H7 (cell line): ENCODE data around the gene SH3BP4. TPM values are rescaled to one million over a fixed set of nuclear protein-coding genes. Genes with fewer than 3 reads are reported as not detected.

Experiments used
- DNase-seq: peaks from one replicate; pipeline ENCODE4 v3.0.0; 2012
- H3K27me3 ChIP-seq: 2 replicates; pipeline ENCODE4 v1.6.0; 2011; ENCODE audit warnings: mild to moderate bottlenecking, low read length; ENCODE audit not compliant: control insufficient read depth, insufficient read depth
- H3K36me3 ChIP-seq: replicated peaks from 2 replicates; pipeline ENCODE4 v1.5.1; 2011; ENCODE audit warnings: low read length; ENCODE audit not compliant: control insufficient read depth, insufficient read depth
- H3K4me3 ChIP-seq: 2 replicates; pipeline ENCODE4 v1.5.1; 2011; ENCODE audit warnings: low read depth, mild to moderate bottlenecking, control low read depth, low read length, moderate library complexity; ENCODE audit not compliant: insufficient read depth
- total RNA-seq: library from RNA; depleted of rRNA; stranded (reverse); fragments of >200 nt; shearing (Covaris generic); gene quantifications from 2 replicates; pipeline ENCODE4 v1.2.3, GENCODE V29; 2014; rRNA removed

Gene SH3BP4
- total RNA-seq: 45.8 and 61.4 TPM in 2 replicates

DNA sequence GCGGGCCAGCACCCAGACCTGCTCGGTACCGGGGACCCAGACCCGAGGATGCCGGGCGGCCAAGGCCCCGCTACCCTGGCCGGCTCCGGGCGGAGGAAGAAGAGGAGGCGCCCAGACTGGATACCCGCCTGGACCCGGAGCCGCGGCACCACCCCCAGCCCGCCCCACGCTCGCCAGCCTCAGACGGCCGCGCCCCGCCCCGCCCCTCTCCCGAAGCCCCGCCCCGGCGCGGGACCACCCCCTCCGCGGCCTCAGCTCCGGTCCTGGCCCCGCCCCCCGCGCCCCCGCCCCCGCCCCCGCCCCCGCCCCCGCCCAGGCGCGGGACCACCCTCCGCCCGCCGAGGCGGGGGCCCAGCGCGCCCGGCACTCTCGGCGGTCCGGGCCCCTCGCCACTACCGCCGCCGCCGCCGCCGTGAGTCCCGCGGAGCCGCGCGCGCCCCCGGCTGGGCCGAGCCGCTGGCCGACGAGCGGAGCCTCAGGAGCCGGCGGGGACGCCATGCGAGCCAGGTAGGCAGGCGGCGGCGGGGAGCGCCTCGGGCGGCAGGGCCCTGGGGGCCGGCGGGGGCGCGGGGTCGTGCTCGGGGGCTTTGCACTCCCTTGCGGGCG is at the start of gene SH3BP4:
Gene SH3BP4 (plus strand): TSS at position 354 of the 606 bp plus-strand sequence. CDS start 82,986 bp downstream, outside the sequence.
- DNase-seq: peak; percentile 98
- Histone ChIP-seq H3K4me3 (peak within 1 kb of the TSS; percentile 76), H3K36me3 (no peaks in the 10 kb centered on the region), H3K27me3 (peaks cover 18% of the 10 kb centered on the region)

GRCh38 chr2:234904785-234905184 is 47.0 kb upstream of the SH3BP4 start:
- no peak for DNase-seq
- Histone ChIP-seq H3K36me3 (no peaks in the 10 kb centered on the region), H3K4me3 (no peak overlapping the region), H3K27me3 (no peaks in the 10 kb centered on the region)

DNA sequence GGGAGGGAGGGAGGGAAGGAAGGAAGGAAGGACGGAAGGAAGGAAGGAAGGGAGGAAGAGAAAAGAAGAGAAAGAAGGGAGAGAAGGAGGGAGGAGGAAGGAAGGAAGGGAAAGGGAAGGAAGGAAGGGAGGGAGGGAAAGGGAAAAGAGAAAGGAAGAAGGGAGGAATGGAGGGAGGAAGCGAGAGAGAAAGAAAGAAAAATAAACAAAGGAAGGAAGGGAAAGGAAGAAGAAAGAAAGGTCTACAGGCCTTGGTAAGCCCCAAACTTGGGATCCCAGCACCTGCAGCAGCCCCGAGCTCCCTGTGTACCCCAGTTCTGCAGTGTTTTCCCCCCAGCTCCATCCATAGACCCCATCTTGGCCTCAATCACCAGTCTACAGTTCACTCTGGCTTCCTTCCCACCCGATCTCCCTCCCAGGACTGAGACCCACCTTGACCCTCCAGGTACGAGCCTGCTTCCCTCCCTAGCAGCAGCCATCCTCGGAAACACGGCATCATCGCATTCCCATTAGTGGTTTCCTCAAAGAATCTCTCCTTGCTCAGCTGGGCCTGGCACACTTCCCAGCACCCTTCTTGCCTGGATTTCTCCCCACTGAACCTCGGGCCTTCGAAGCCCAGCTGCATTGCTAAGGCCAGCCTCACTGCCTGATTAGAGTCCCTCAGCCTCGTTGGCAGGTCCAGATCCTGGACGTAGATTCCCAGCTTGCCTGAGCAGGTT is 46.1 kb upstream of the SH3BP4 start:
- Histone ChIP-seq H3K36me3 (no peaks in the 10 kb centered on the region), H3K4me3 (no peak overlapping the region), H3K27me3 (no peaks in the 10 kb centered on the region)
- no peak for DNase-seq

GRCh38 chr2:234910186-234910679 is 41.6 kb upstream of the SH3BP4 start:
- H3K27me3 ChIP-seq: no peaks in the 10 kb centered on the region; the same call in 1 of the 2 replicates
- DNase-seq: no peak
- no peaks in the 10 kb centered on the region for H3K36me3 ChIP-seq
- H3K4me3 ChIP-seq: no peak overlapping the region

GRCh38 chr2:234911271-234911670 is 40.5 kb upstream of the SH3BP4 start:
- no peak for DNase-seq
- H3K36me3 ChIP-seq: no peaks in the 10 kb centered on the region
- H3K27me3 ChIP-seq: no peaks in the 10 kb centered on the region; the same call in 1 of the 2 replicates
- no peak overlapping the region for H3K4me3 ChIP-seq

GRCh38 chr2:234912437-234912836 is 39.4 kb upstream of the SH3BP4 start:
- Histone ChIP-seq H3K36me3 (no peaks in the 10 kb centered on the region), H3K4me3 (no peak overlapping the region), H3K27me3 (peaks cover 2% of the 10 kb centered on the region; the same call in 1 of the 2 replicates)
- DNase-seq: no peak

DNA sequence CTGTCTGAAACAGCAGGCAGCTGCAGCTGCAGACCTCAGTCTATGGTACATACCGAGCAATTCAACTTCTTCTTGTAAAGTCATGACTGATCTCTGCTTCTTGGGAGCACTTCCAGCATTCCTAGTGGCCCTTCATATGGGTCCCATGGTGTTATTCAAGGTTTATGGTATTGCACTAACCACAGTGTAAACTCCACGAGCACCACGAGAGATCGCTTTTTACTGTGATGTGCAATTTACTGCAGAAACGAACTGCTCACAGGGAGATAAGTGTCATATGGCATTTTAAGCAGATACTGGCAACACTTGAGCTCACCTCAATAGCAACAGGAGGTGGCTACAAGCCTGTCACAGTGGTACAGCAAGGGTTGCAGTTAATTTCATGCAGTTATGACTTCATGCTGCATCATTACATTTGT is 38.6 kb upstream of the SH3BP4 start:
- H3K27me3 ChIP-seq: peaks cover 2% of the 10 kb centered on the region; the same call in 1 of the 2 replicates
- no peaks in the 10 kb centered on the region for H3K36me3 ChIP-seq
- no peak for DNase-seq
- no peak overlapping the region for H3K4me3 ChIP-seq

GRCh38 chr2:234914371-234915154 is 37.3 kb upstream of the SH3BP4 start:
- DNase-seq: no peak
- no peak overlapping the region for H3K4me3 ChIP-seq
- peaks cover 2% of the 10 kb centered on the region; the same call in 1 of the 2 replicates for H3K27me3 ChIP-seq
- H3K36me3 ChIP-seq: no peaks in the 10 kb centered on the region

- Histone ChIP-seq H3K4me3 (no peak overlapping the region), H3K27me3 (peaks cover 2% of the 10 kb centered on the region; the same call in 1 of the 2 replicates)
Measured at GRCh38 chr2:234916674-234917073, 35.1 kb upstream of the SH3BP4 start.

GRCh38 chr2:234917211-234917975 is 34.4 kb upstream of the SH3BP4 start:
- DNase-seq: no peak
- no peaks in the 10 kb centered on the region for H3K36me3 ChIP-seq
- peaks cover 2% of the 10 kb centered on the region; the same call in 1 of the 2 replicates for H3K27me3 ChIP-seq
- no peak overlapping the region for H3K4me3 ChIP-seq

More at GRCh38 chr2:234916674-234917073, 35.1 kb upstream of the SH3BP4 start:
- H3K36me3 ChIP-seq: no peaks in the 10 kb centered on the region
- DNase-seq: no peak

- no peak for DNase-seq
- Histone ChIP-seq H3K4me3 (no peak overlapping the region), H3K36me3 (no peaks in the 10 kb centered on the region), H3K27me3 (peaks cover 2% of the 10 kb centered on the region; the same call in 1 of the 2 replicates)
Measured at GRCh38 chr2:234919711-234920110, 32.1 kb upstream of the SH3BP4 start.

- Histone ChIP-seq H3K4me3 (no peak overlapping the region), H3K27me3 (peaks cover 2% of the 10 kb centered on the region; the same call in 1 of the 2 replicates), H3K36me3 (no peaks in the 10 kb centered on the region)
- no peak for DNase-seq
Measured at GRCh38 chr2:234920836-234921235, 31.0 kb upstream of the SH3BP4 start.

GRCh38 chr2:234929002-234929401 is 22.8 kb upstream of the SH3BP4 start:
- Histone ChIP-seq H3K27me3 (no peaks in the 10 kb centered on the region; the same call in 1 of the 2 replicates), H3K4me3 (no peak overlapping the region), H3K36me3 (no peaks in the 10 kb centered on the region)
- DNase-seq: no peak

- H3K36me3 ChIP-seq: no peaks in the 10 kb centered on the region
- no peaks in the 10 kb centered on the region; the same call in 1 of the 2 replicates for H3K27me3 ChIP-seq
- H3K4me3 ChIP-seq: no peak overlapping the region
- no peak for DNase-seq
Measured at GRCh38 chr2:234930397-234930796, 21.4 kb upstream of the SH3BP4 start.
